HepG2 (cell line): ENCODE measurements around the gene RNF208. TPM values are rescaled to one million over a fixed set of nuclear protein-coding genes. Genes with fewer than 3 reads are reported as not detected.

Source experiments
- ATAC-seq: fragments of 200-7000 bp; cut with Tn5 transposase; 3 replicates; pipeline ENCODE4 v1.9.1; 2020; ENCODE audit warnings: mild to moderate bottlenecking, moderate library complexity
- BruUV-seq: library from RNA; stranded (reverse); fragments of 400-500 nt; replicated peaks from 2 replicates; lab custom pipeline; 2021; lab: Mats Ljungman, UMichigan
- CTCF ChIA-PET: fragments of 300-600 bp; formaldehyde crosslinking; extraction: SDS; loops from one replicate; lab custom pipeline; 2021; ENCODE audit warnings: low total read pairs, inconsistent platforms, low intra/inter-chr PET ratio; lab: Yijun Ruan, JAX
- POLR2A ChIA-PET: fragments of 350-600 bp; sonication (Branson Sonifier 250); formaldehyde crosslinking; loops from one replicate; lab custom pipeline; 2020; ENCODE audit warnings: antibody characterized with exemption, inconsistent platforms; lab: Yijun Ruan, JAX
- DNase-seq: peaks from one replicate; pipeline ENCODE4 v3.0.0-alpha.2; 2015; ENCODE audit warnings: low spot score
- FAIRE-seq: peaks from 3 replicates; lab custom pipeline; 2011; peaks lifted over from hg19 to GRCh38; lab: Jason Lieb, UNC
- H2AFZ ChIP-seq: one replicate; pipeline ENCODE4 v1.6.1; 2011; ENCODE audit warnings: low read length, inconsistent platforms
- H3K27ac ChIP-seq: fragments of 300-600 bp; 3 replicates; pipeline ENCODE4 v1.8.0; 2011; ENCODE audit warnings: mixed run types, mild to moderate bottlenecking, mixed read lengths, low read length, inconsistent platforms; ENCODE audit not compliant: insufficient read depth; ENCODE audit errors: extremely low read length
- H3K27me3 ChIP-seq, 2 experiments: fragments of 200-600 bp in 1 of 2; 2 replicates in 1 of 2; 3 replicates in 1 of 2; pipeline versions ENCODE4 v1.6.0 to v1.8.0; 2011; ENCODE audit warnings: low read length in 2 of 2, mild to moderate bottlenecking in 2 of 2, moderate library complexity in 2 of 2, inconsistent platforms in 1 of 2; ENCODE audit not compliant: insufficient read depth in 2 of 2, control insufficient read depth in 1 of 2
- H3K36me3 ChIP-seq, 2 experiments: fragments of 200-600 bp in 1 of 2; replicated peaks in 1 of 2; 2 replicates in 1 of 2; 3 replicates in 1 of 2; pipeline versions ENCODE4 v1.5.1 to v1.8.0; 2011; ENCODE audit warnings: low read length in 2 of 2, inconsistent platforms in 1 of 2; ENCODE audit not compliant: insufficient read depth in 2 of 2, control insufficient read depth in 1 of 2
- H3K4me1 ChIP-seq: 2 replicates; pipeline ENCODE4 v1.5.1; 2012; ENCODE audit warnings: low read length, inconsistent platforms; ENCODE audit not compliant: insufficient read depth
- H3K4me2 ChIP-seq: 2 replicates; pipeline ENCODE4 v1.6.0; 2011; ENCODE audit warnings: low read depth, low read length, inconsistent platforms
- H3K4me3 ChIP-seq, 3 experiments: fragments of 200-600 bp in 1 of 3; sonication (generic), shearing (Covaris generic) in 1 of 3; replicated peaks in 1 of 3; 2 replicates each; pipeline ENCODE4 v1.5.1; 2011 to 2016; ENCODE audit warnings: low read length in 3 of 3, inconsistent platforms in 2 of 3, low read depth in 2 of 3, mild to moderate bottlenecking in 2 of 3, control low read depth in 1 of 3, mixed read lengths in 1 of 3; ENCODE audit not compliant: insufficient read depth in 1 of 3
- H3K79me2 ChIP-seq: one replicate; pipeline ENCODE4 v1.6.1; 2011; ENCODE audit warnings: low read length, inconsistent platforms; ENCODE audit not compliant: insufficient read depth
- H3K9ac ChIP-seq: 2 replicates; pipeline ENCODE4 v1.6.0; 2011; ENCODE audit warnings: mild to moderate bottlenecking, low read depth, low read length, inconsistent platforms; ENCODE audit not compliant: insufficient read depth
- H3K9me3 ChIP-seq: 2 replicates; pipeline ENCODE4 v1.5.1; 2012; ENCODE audit warnings: mild to moderate bottlenecking, low read length
- H4K20me1 ChIP-seq: 2 replicates; pipeline ENCODE4 v1.6.0; 2011; ENCODE audit warnings: inconsistent platforms, mild to moderate bottlenecking, low read length, moderate library complexity; ENCODE audit not compliant: insufficient read depth
- FOSL2 ChIP-seq: sonication (generic); formaldehyde crosslinking; IDR thresholded peaks from 2 replicates; pipeline ENCODE4 v1.4.0; 2020; ENCODE audit warnings: missing genetic modification reagents
- FOXM1 ChIP-seq: sonication (generic); formaldehyde crosslinking; IDR thresholded peaks from 2 replicates; pipeline ENCODE4 v1.5.0; 2020; ENCODE audit warnings: missing genetic modification reagents
- HCFC1 ChIP-seq: fragments of 150-350 bp; IDR thresholded peaks from 2 replicates; pipeline ENCODE4 v1.6.1; 2014; ENCODE audit warnings: low read depth, low read length
- HMG20A ChIP-seq: IDR thresholded peaks from 2 replicates; pipeline ENCODE4 v1.6.1; 2016; ENCODE audit warnings: borderline replicate concordance
- HNRNPL ChIP-seq: fragments of 200-400 bp; formaldehyde crosslinking; IDR thresholded peaks from 2 replicates; pipeline ENCODE4 v1.6.1; 2017; ENCODE audit warnings: mild to moderate bottlenecking, low read depth, low read length
- KMT2B ChIP-seq: IDR thresholded peaks from 2 replicates; pipeline ENCODE4 v1.6.1; 2016; ENCODE audit warnings: missing genetic modification reagents, missing compliant biosample characterization
- NFIB ChIP-seq: sonication (generic); formaldehyde crosslinking; IDR thresholded peaks from 2 replicates; pipeline ENCODE4 v1.9.0; 2021; ENCODE audit warnings: missing genetic modification reagents, mild to moderate bottlenecking, borderline replicate concordance
- RBFOX2 ChIP-seq: fragments of 200-400 bp; formaldehyde crosslinking; IDR thresholded peaks from 2 replicates; pipeline ENCODE4 v1.6.1; 2017; ENCODE audit warnings: low read depth, mild to moderate bottlenecking, low read length
- REXO4 ChIP-seq: sonication (generic); formaldehyde crosslinking; IDR thresholded peaks from 2 replicates; pipeline ENCODE4 v1.8.0; 2022; ENCODE audit warnings: missing genetic modification reagents, mild to moderate bottlenecking, borderline replicate concordance
- RXRA ChIP-seq: sonication (generic); formaldehyde crosslinking; IDR thresholded peaks from 2 replicates; pipeline ENCODE4 v1.5.1; 2020; ENCODE audit warnings: missing genetic modification reagents
- ZBTB2 ChIP-seq: sonication (generic); formaldehyde crosslinking; IDR thresholded peaks from 2 replicates; pipeline ENCODE4 v1.8.0; 2022; ENCODE audit warnings: low read depth, missing genetic modification reagents
- ZNF225 ChIP-seq: sonication (generic); formaldehyde crosslinking; IDR thresholded peaks from 2 replicates; pipeline ENCODE4 v1.4.0; 2020; ENCODE audit warnings: mild to moderate bottlenecking, missing genetic modification reagents
- ZNF333 ChIP-seq: sonication (generic); formaldehyde crosslinking; IDR thresholded peaks from 2 replicates; pipeline ENCODE4 v1.4.0; 2020; ENCODE audit warnings: mild to moderate bottlenecking, missing genetic modification reagents, borderline replicate concordance
- ZNF691 ChIP-seq: sonication (generic); formaldehyde crosslinking; IDR thresholded peaks from 2 replicates; pipeline ENCODE4 v1.4.0; 2020; ENCODE audit warnings: missing genetic modification reagents, low read depth, mild to moderate bottlenecking, borderline replicate concordance
- ZNF770 ChIP-seq: sonication (generic); formaldehyde crosslinking; IDR thresholded peaks from 2 replicates; pipeline ENCODE4 v1.5.0; 2020; ENCODE audit warnings: mild to moderate bottlenecking, missing genetic modification reagents
- WGBS: methylation state at CpG from one replicate; pipeline ENCODE4 v1.1.6; 2017; ENCODE audit warnings: low lambda C conversion rate; 5-methylcytosine and 5-hydroxymethylcytosine counted together
- in situ Hi-C: cut with HindIII; loops from 2 replicates; pipeline ENCODE4 v1.10.0; 2017; ENCODE audit warnings: low pct_unique_long_range_greater_than_20kb; ENCODE audit not compliant: extremely low pct_ligation_motif_present
- intact Hi-C: fragments of 100-400 bp; cut with micrococcal nuclease; formaldehyde crosslinking; loops from one replicate; pipeline ENCODE4 v1.10.0; 2022; ENCODE audit not compliant: unreplicated experiment
- polyA plus RNA-seq, 8 experiments: library from polyadenylated mRNA; depleted of rRNA in 3 of 8; stranded (reverse) in 7 of 8; unstranded in 1 of 8; fragments of >200 nt; fragmentation: Illumina TruSeq in 4 of 8; extraction: Trizol in 4 of 8; gene quantifications; 2 replicates each; pipeline versions ENCODE4 v1.2.1 to v1.2.3, GENCODE V29; 2011 to 2016; ENCODE audit warnings: low read depth in 4 of 8, missing spikeins in 1 of 8, mixed read lengths in 1 of 8; ENCODE audit not compliant: insufficient read depth in 1 of 8
- total RNA-seq, 5 experiments: library from RNA; depleted of rRNA; stranded (reverse); fragments of >200 nt; fragmentation: Illumina TruSeq; extraction: Trizol; gene quantifications; 2 replicates each; pipeline ENCODE4 v1.2.3, GENCODE V29; 2016; ENCODE audit warnings: low read depth in 1 of 5
- TF ChIP-seq, protein P1 (sequence below): sonication (generic); formaldehyde crosslinking; IDR thresholded peaks from 2 replicates; pipeline ENCODE4 v1.5.1; 2020; ENCODE audit warnings: missing genetic modification reagents, mild to moderate bottlenecking, borderline replicate concordance

Gene RNF208
- total and polyA plus RNA-seq, 2 of the 13 experiments (the other 11 are each of a cell fraction or from before 2014, with no cell fraction given) = 1.6 to 2.1 TPM

GRCh38 chr9:137223078-137223970, 1.3 kb upstream of the RNF208 start (continued):
- TF ChIP-seq ZNF770 (CRISPR knock-in tag) (0 out of 2 replicates have a peak, but pooled peaks have one; percentile 18), ZNF333 (no peak; the same call in 1 of the 2 replicates), KMT2B (CRISPR knock-in tag) (0 out of 2 replicates have a peak, but pooled peaks have one; percentile 17), RXRA (CRISPR knock-in tag) (peak; percentile 53; the same call in 1 of the 2 replicates), HCFC1 (peak; percentile 37), ZNF691 (CRISPR knock-in tag) (peak; percentile 76; the same call in 1 of the 2 replicates)
- TF ChIP-seq, all 625 proteins: peak for 126

- no peaks in the 10 kb centered on the region; a peak in 1 of 5 replicates for H3K27me3 ChIP-seq
- intact Hi-C loops = loop anchor here (2.0 kb wide), 2 partner anchors 15 to 21 kb away; partner anchors contain the start of gene TPRN
- H3K4me1 ChIP-seq = peaks cover 62% of the 10 kb centered on the region
- H2AFZ ChIP-seq = no peak overlapping the region
- no TSS peak for BruUV-seq
- no peak for DNase-seq
- H3K79me2 ChIP-seq = peaks cover 3% of the 10 kb centered on the region
- peak overlapping the region; percentile 65 for H3K27ac ChIP-seq
- ChIA-PET CTCF (no interaction called here), POLR2A (interaction anchor here (0.6 to 13.4 kb wide), 8 partner anchors 13 to 135 kb away, joined by 3 to 225 read pairs (median 24); partner anchors contain the start of genes MAN1B1, NDOR1, TMEM203 and TPRN)
- peak; percentile 2 for ATAC-seq
- H3K9me3 ChIP-seq = no peaks in the 10 kb centered on the region
- H3K9ac ChIP-seq = peak overlapping the region; percentile 57
- no peak for FAIRE-seq
- in situ Hi-C loops = no loop called here
- H3K4me3 ChIP-seq = peak overlapping the region; percentile 55 to 64 (median 59); a peak in 4 of 6 replicates
- H4K20me1 ChIP-seq = peaks cover 4% of the 10 kb centered on the region; the same call in 1 of the 2 replicates
- no CpG with 5 or more reads among the region's 61 CpGs for WGBS
- no peaks in the 10 kb centered on the region for H3K36me3 ChIP-seq
- peak overlapping the region; percentile 56 for H3K4me2 ChIP-seq
- no peak for TF ChIP-seq ZNF225 (CRISPR knock-in tag)
- TF ChIP-seq RBFOX2 = peak; percentile 37; the same call in 1 of the 2 replicates
- peak; percentile 92 for TF ChIP-seq HNRNPL
- TF ChIP-seq, protein P1, sequence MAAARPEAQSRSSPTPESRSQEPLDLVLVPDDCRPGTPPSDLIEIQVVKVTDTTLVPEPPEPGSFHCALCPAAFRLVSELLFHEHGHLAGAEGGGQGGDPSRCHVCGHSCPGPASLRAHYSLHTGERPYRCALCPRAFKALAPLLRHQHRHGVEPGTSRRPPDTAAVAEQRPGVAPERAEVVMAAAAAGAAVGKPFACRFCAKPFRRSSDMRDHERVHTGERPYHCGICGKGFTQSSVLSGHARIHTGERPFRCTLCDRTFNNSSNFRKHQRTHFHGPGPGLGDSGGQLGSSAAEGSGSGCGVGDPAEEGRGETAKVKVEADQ (CRISPR knock-in tag) = no peak
- TF ChIP-seq HMG20A (CRISPR knock-in tag) = no peak
- no peak for TF ChIP-seq FOSL2 (CRISPR knock-in tag)
- TF ChIP-seq ZBTB2 (CRISPR knock-in tag) = peak; percentile 64
- no peak for TF ChIP-seq REXO4 (CRISPR knock-in tag)
- no peak for TF ChIP-seq NFIB (CRISPR knock-in tag)
- no peak for TF ChIP-seq FOXM1 (CRISPR knock-in tag)
These were observed 431 bp downstream of the RNF208 start for GRCh38 chr9:137221506-137222111.
